Measurements from ENCODE around the gene MTX1.
"Not testable (repeated sequence)": the region's sequence is repeated elsewhere in the genome, so short reads cannot be mapped to it uniquely, and the experiment has no call there.

Gene MTX1

GRCh38 chr1:155186794-155187455 lies 21.6 kb upstream of the MTX1 start:
- FAIRE-seq (no peak), DNase-seq (ENCODE audit: low spot score) (no peak)

- no peak for DNase-seq (ENCODE audit: low spot score)
- no peak for FAIRE-seq
Observed at GRCh38 chr1:155187456-155187891, 21.0 kb upstream of the MTX1 start.

GRCh38 chr1:155188268-155188667 lies 20.2 kb upstream of the MTX1 start:
- FAIRE-seq (no peak), DNase-seq (ENCODE audit: low spot score) (no peak)

- DNase-seq (ENCODE audit: low spot score); FAIRE-seq: not testable (repeated sequence)
Observed at GRCh38 chr1:155189926-155190325, 18.6 kb upstream of the MTX1 start.

GRCh38 chr1:155191904-155192303 lies 16.6 kb upstream of the MTX1 start:
- no peak for DNase-seq (ENCODE audit: low spot score)
- FAIRE-seq = no peak

- no peak for FAIRE-seq
Observed at GRCh38 chr1:155192346-155193274, 15.9 kb upstream of the MTX1 start.

GRCh38 chr1:155193275-155193990 lies 15.1 kb upstream of the MTX1 start:
- DNase-seq (ENCODE audit: low spot score) = peak; percentile 74
- peak; percentile 4 for FAIRE-seq

More at GRCh38 chr1:155192346-155193274, 15.9 kb upstream of the MTX1 start:
- DNase-seq (ENCODE audit: low spot score) = no peak

- not testable (repeated sequence) for DNase-seq (ENCODE audit: low spot score); FAIRE-seq
Observed at GRCh38 chr1:155193991-155194240, 14.6 kb upstream of the MTX1 start.

- DNase-seq (ENCODE audit: low spot score) = no peak
- no peak for FAIRE-seq
Observed at GRCh38 chr1:155195201-155196102, 13.0 kb upstream of the MTX1 start.

GRCh38 chr1:155196103-155196892 lies 12.2 kb upstream of the MTX1 start:
- FAIRE-seq = no peak
- no peak for DNase-seq (ENCODE audit: low spot score)

- DNase-seq (ENCODE audit: low spot score) (no peak), FAIRE-seq (no peak)
Observed at GRCh38 chr1:155196893-155197638, 11.4 kb upstream of the MTX1 start.

GRCh38 chr1:155197901-155198546 lies 10.5 kb upstream of the MTX1 start:
- DNase-seq (ENCODE audit: low spot score) = no peak
- no peak for FAIRE-seq

GRCh38 chr1:155198547-155198906 lies 10.0 kb upstream of the MTX1 start:
- FAIRE-seq (no peak), DNase-seq (ENCODE audit: low spot score) (no peak)

GRCh38 chr1:155199792-155200191 lies 8.7 kb upstream of the MTX1 start:
- no peak for DNase-seq (ENCODE audit: low spot score)

GRCh38 chr1:155200920-155201319 lies 7.6 kb upstream of the MTX1 start:
- DNase-seq (ENCODE audit: low spot score) (no peak), FAIRE-seq (no peak)

More at GRCh38 chr1:155199792-155200191, 8.7 kb upstream of the MTX1 start:
- no peak for FAIRE-seq

- FAIRE-seq (no peak), DNase-seq (ENCODE audit: low spot score) (no peak)
Observed at GRCh38 chr1:155202198-155202597, 6.3 kb upstream of the MTX1 start.

- DNase-seq (ENCODE audit: low spot score) = no peak
- FAIRE-seq = no peak
Observed at GRCh38 chr1:155202731-155203515, 5.6 kb upstream of the MTX1 start.

- FAIRE-seq = no peak
- DNase-seq (ENCODE audit: low spot score) = no peak
Observed at GRCh38 chr1:155205035-155205434, 3.5 kb upstream of the MTX1 start.
